Panc1 (cell line): ENCODE measurements around the gene ZNHIT3.

Experiments used
- CTCF ChIP-seq: fragments of 450-650 bp; IDR thresholded peaks from 2 replicates; pipeline ENCODE4 v1.5.1; 2017; ENCODE audit warnings: mild to moderate bottlenecking
- POLR2AphosphoS5 ChIP-seq: IDR thresholded peaks from 2 replicates; pipeline ENCODE4 v1.6.1; 2012; ENCODE audit warnings: mild to moderate bottlenecking, low read depth, low read length, moderate library complexity
- REST ChIP-seq, 2 experiments: IDR thresholded peaks; 2 replicates each; pipeline ENCODE4 v1.6.1; 2011 to 2012; ENCODE audit warnings: low read depth in 2 of 2, control low read depth in 1 of 2, low read length in 1 of 2, mild to moderate bottlenecking in 1 of 2, moderate library complexity in 1 of 2; ENCODE audit not compliant: insufficient read depth in 1 of 2
- SIN3A ChIP-seq: IDR thresholded peaks from 2 replicates; pipeline ENCODE4 v1.6.1; 2012; ENCODE audit warnings: low read depth, mild to moderate bottlenecking, low read length, moderate library complexity, borderline replicate concordance; ENCODE audit not compliant: insufficient read depth

- no peak for TF ChIP-seq POLR2AphosphoS5
- no peak for TF ChIP-seq CTCF
- no peak for TF ChIP-seq REST (IDR thresholded peaks at IDR 0.05; ENCODE audit: insufficient read depth in 1 of 2, low read depth in 2 of 2, low read length in 1 of 2)
- TF ChIP-seq SIN3A = no peak
These were observed 8.2 kb downstream of the ZNHIT3 start for GRCh38 chr17:36494674-36495073.
